CD4-positive, alpha-beta T cell (primary cell): ENCODE results near the gene NTSR2. TPM values are rescaled to one million over a fixed set of nuclear protein-coding genes. Genes with fewer than 3 reads are reported as not detected.

Source experiments
- ATAC-seq: fragments of 200-7000 bp; cut with Tn5 transposase; one replicate; pipeline ENCODE4 v1.10.0; 2022; ENCODE audit warnings: mild to moderate bottlenecking; ENCODE audit not compliant: poor library complexity
- CTCF ChIA-PET: fragments of 350-600 bp; sonication (Branson Sonifier 250); formaldehyde crosslinking; loops from one replicate; lab custom pipeline; 2021; ENCODE audit warnings: antibody characterized with exemption, inconsistent platforms; lab: Charles Lee
- POLR2A ChIA-PET: fragments of 350-600 bp; sonication (Branson Sonifier 250); formaldehyde crosslinking; loops from one replicate; lab custom pipeline; 2021; ENCODE audit warnings: antibody characterized with exemption, inconsistent platforms; lab: Charles Lee
- DNase-seq, 14 experiments: peaks; one replicate each; pipeline ENCODE4 v3.0.0-alpha.2; 2013 to 2020; ENCODE audit warnings: mixed read lengths in 2 of 14
- H3K27ac ChIP-seq, 2 donors: one replicate each; pipeline versions ENCODE4 v1.5.1 to v1.7.0; 2013; ENCODE audit warnings: low read length in 2 of 2, low read depth in 1 of 2, mild to moderate bottlenecking in 1 of 2
- H3K27me3 ChIP-seq, 2 experiments: 1 replicate in 1 of 2; 2 replicates in 1 of 2; pipeline versions ENCODE4 v1.6.1 to v1.7.0; 2013; ENCODE audit warnings: low read length in 2 of 2, control low read depth in 1 of 2, mild to moderate bottlenecking in 1 of 2, moderate library complexity in 1 of 2; ENCODE audit not compliant: insufficient read depth in 2 of 2, control insufficient read depth in 1 of 2
- H3K36me3 ChIP-seq: one replicate; pipeline ENCODE4 v1.6.1; 2013; ENCODE audit warnings: low read length, control low read depth; ENCODE audit not compliant: insufficient read depth
- H3K4me1 ChIP-seq: one replicate; pipeline ENCODE4 v1.6.1; 2013; ENCODE audit warnings: low read length, control low read depth; ENCODE audit not compliant: insufficient read depth
- H3K4me3 ChIP-seq: one replicate; pipeline ENCODE4 v1.5.1; 2013; ENCODE audit warnings: mild to moderate bottlenecking, low read length, moderate library complexity
- H3K9me3 ChIP-seq, 2 experiments: 1 replicate in 1 of 2; 2 replicates in 1 of 2; pipeline versions ENCODE4 v1.6.1 to v1.7.0; 2013; ENCODE audit warnings: low read length in 2 of 2, mild to moderate bottlenecking in 2 of 2, control low read depth in 1 of 2, moderate library complexity in 1 of 2; ENCODE audit not compliant: control insufficient read depth in 1 of 2, insufficient read depth in 1 of 2
- H3K27ac Mint-ChIP-seq: one replicate; pipeline ENCODE4 v1.8.0; 2020; ENCODE audit warnings: mixed read lengths
- H3K27me3 Mint-ChIP-seq: one replicate; pipeline ENCODE4 v1.8.0; 2021; ENCODE audit warnings: mixed read lengths
- H3K36me3 Mint-ChIP-seq: one replicate; pipeline ENCODE4 v1.8.0; 2021; ENCODE audit warnings: low read depth, mixed read lengths
- H3K4me1 Mint-ChIP-seq: one replicate; pipeline ENCODE4 v1.8.0; 2021; ENCODE audit warnings: low read depth, mixed read lengths
- H3K4me3 Mint-ChIP-seq: one replicate; pipeline ENCODE4 v1.8.0; 2020; ENCODE audit warnings: mild to moderate bottlenecking, mixed read lengths
- H3K9me3 Mint-ChIP-seq: one replicate; pipeline ENCODE4 v1.8.0; 2020; ENCODE audit warnings: mixed read lengths
- intact Hi-C, 2 experiments: fragments of 100-400 bp; cut with DNase I in 1 of 2; cut with micrococcal nuclease in 1 of 2; formaldehyde crosslinking; loops; one replicate each; pipeline versions ENCODE4 v1.15.1 to v1.9.0; 2023 to 2025; cut with DNase I, micrococcal nuclease
- total RNA-seq, 174 experiments: library from RNA in 2 of 174; stranded (reverse) in 2 of 174; gene quantifications; one replicate each; pipeline ENCODE4 v1.2.3 and lab custom pipeline; 2021 to 2026
- TF ChIP-seq, protein P1 (sequence below): fragments of 200-600 bp; IDR thresholded peaks from one replicate; pipeline ENCODE4 v1.8.0; 2022; ENCODE audit warnings: antibody characterized with exemption, mild to moderate bottlenecking

The NTSR2 gene
- total RNA-seq, 2 experiments from 2014 or later, result not detected

DNA sequence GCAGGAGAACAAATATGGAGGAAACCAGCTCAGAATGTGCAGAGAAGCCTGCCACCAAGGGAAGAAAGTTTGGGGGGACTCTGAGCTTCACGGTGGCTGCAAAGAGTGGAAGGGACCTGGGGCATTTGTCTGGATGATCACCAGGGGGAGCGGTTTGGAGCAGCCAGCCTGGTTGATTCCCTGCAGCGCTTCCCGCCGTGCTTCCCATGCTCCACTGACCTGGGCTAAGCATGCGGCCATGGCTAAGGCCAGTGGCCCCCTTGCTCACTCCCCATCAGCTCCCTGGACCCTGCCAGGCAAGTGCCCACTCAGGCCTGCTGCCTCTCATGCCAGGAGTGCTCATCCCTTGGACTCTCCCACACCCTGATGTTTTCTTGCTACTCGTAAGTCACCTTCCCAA is 27.0 kb downstream of the NTSR2 start:
- no peak overlapping the region for H3K4me3 Mint-ChIP-seq
- ATAC-seq, result no peak
- intact Hi-C loops, result no loop called here
- H3K27me3 ChIP-seq, result no peaks in the 10 kb centered on the region
- H3K27ac ChIP-seq, result no peak overlapping the region
- no peaks in the 10 kb centered on the region for H3K9me3 Mint-ChIP-seq
- DNase-seq, result no peak
- H3K9me3 ChIP-seq, result no peaks in the 10 kb centered on the region
- TF ChIP-seq, protein P1, sequence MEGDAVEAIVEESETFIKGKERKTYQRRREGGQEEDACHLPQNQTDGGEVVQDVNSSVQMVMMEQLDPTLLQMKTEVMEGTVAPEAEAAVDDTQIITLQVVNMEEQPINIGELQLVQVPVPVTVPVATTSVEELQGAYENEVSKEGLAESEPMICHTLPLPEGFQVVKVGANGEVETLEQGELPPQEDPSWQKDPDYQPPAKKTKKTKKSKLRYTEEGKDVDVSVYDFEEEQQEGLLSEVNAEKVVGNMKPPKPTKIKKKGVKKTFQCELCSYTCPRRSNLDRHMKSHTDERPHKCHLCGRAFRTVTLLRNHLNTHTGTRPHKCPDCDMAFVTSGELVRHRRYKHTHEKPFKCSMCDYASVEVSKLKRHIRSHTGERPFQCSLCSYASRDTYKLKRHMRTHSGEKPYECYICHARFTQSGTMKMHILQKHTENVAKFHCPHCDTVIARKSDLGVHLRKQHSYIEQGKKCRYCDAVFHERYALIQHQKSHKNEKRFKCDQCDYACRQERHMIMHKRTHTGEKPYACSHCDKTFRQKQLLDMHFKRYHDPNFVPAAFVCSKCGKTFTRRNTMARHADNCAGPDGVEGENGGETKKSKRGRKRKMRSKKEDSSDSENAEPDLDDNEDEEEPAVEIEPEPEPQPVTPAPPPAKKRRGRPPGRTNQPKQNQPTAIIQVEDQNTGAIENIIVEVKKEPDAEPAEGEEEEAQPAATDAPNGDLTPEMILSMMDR, result no peak
- H3K4me1 ChIP-seq, result no peaks in the 10 kb centered on the region
- ChIA-PET CTCF (no interaction called here), POLR2A (no interaction called here)
- no peaks in the 10 kb centered on the region for H3K36me3 ChIP-seq
- H3K27me3 Mint-ChIP-seq, result peaks cover 4% of the 10 kb centered on the region
- H3K4me3 ChIP-seq, result no peak overlapping the region
- H3K27ac Mint-ChIP-seq, result no peak overlapping the region
- H3K4me1 Mint-ChIP-seq, result no peaks in the 10 kb centered on the region
- no peaks in the 10 kb centered on the region for H3K36me3 Mint-ChIP-seq

DNA sequence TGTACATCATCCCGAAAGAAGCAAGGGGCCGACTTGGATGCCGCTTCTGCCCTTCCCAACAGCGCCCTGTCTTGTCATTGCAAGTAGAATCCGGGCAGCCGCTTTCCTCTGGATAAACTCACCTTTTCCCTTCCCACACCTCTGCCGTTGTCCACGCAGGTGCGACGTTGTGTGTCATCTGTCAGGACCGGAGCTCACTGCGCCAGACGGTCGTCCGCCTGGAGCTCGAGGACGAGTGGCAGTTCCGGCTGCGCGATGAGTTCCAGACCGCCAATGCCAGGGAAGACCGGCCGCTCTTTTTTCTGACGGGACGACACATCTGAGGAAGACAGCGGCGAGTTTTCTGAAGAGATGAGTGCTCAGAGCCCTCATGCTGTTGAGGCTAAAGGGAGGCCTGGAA is 29.9 kb downstream of the NTSR2 start:
- TF ChIP-seq, protein P1, result no peak
- no peaks in the 10 kb centered on the region for H3K4me1 Mint-ChIP-seq
- CTCF ChIA-PET, result no interaction called here

DNA sequence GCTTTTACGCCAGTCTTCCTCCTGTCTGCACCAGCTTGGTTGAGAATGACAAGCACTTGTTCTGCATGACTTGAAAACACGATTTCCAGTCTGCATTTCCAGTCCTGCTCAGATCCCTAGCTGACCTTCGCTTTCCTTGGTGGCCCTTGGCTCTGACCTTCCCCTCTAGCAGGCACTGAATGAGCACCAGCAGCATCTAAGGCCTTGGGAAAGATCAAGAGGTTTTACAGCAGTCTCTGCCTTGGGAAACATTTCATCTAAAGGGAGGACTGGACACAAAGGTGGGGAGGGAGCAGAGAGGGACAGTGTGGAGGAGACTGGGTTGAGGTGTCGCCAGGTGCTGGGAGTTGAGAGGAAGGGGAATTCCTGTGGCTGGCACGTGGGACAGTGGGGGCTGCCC is 30.5 kb downstream of the NTSR2 start:
- no peaks in the 10 kb centered on the region for H3K4me1 ChIP-seq
- H3K27me3 ChIP-seq, result no peaks in the 10 kb centered on the region
- Mint-ChIP-seq H3K4me1 (no peaks in the 10 kb centered on the region), H3K9me3 (no peaks in the 10 kb centered on the region), H3K36me3 (no peaks in the 10 kb centered on the region), H3K27me3 (peaks cover 4% of the 10 kb centered on the region), H3K27ac (no peak overlapping the region), H3K4me3 (no peak overlapping the region)
- ChIA-PET CTCF (no interaction called here), POLR2A (no interaction called here)
- no peak overlapping the region for H3K4me3 ChIP-seq
- no peaks in the 10 kb centered on the region for H3K9me3 ChIP-seq
- ATAC-seq (no peak), DNase-seq (no peak)
- no peaks in the 10 kb centered on the region for H3K36me3 ChIP-seq
- H3K27ac ChIP-seq, result no peak overlapping the region
- intact Hi-C loops, result no loop called here
- TF ChIP-seq, protein P1, result no peak

More for the DNA sequence above, 29.9 kb downstream of the NTSR2 start:
- Histone ChIP-seq H3K9me3 (no peaks in the 10 kb centered on the region), H3K4me1 (no peaks in the 10 kb centered on the region), H3K36me3 (no peaks in the 10 kb centered on the region), H3K27me3 (no peaks in the 10 kb centered on the region), H3K4me3 (no peak overlapping the region), H3K27ac (no peak overlapping the region)
- Mint-ChIP-seq H3K36me3 (no peaks in the 10 kb centered on the region), H3K9me3 (no peaks in the 10 kb centered on the region), H3K27me3 (peaks cover 4% of the 10 kb centered on the region), H3K4me3 (no peak overlapping the region), H3K27ac (no peak overlapping the region)
- intact Hi-C loops, result no loop called here
- DNase-seq (no peak), ATAC-seq (no peak)
- POLR2A ChIA-PET, result no interaction called here
